Right hindlimb (tissue), 1 donor: ENCODE data around the gene SPAST.
"Not testable (repeated sequence)": the region's sequence is repeated elsewhere in the genome, so short reads cannot be mapped to it uniquely, and the experiment has no call there.

Experiments used
- DNase-seq: peaks from one replicate; pipeline ENCODE4 v3.0.0-alpha.2; 2018

Gene SPAST, protein sequence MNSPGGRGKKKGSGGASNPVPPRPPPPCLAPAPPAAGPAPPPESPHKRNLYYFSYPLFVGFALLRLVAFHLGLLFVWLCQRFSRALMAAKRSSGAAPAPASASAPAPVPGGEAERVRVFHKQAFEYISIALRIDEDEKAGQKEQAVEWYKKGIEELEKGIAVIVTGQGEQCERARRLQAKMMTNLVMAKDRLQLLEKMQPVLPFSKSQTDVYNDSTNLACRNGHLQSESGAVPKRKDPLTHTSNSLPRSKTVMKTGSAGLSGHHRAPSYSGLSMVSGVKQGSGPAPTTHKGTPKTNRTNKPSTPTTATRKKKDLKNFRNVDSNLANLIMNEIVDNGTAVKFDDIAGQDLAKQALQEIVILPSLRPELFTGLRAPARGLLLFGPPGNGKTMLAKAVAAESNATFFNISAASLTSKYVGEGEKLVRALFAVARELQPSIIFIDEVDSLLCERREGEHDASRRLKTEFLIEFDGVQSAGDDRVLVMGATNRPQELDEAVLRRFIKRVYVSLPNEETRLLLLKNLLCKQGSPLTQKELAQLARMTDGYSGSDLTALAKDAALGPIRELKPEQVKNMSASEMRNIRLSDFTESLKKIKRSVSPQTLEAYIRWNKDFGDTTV

DNA sequence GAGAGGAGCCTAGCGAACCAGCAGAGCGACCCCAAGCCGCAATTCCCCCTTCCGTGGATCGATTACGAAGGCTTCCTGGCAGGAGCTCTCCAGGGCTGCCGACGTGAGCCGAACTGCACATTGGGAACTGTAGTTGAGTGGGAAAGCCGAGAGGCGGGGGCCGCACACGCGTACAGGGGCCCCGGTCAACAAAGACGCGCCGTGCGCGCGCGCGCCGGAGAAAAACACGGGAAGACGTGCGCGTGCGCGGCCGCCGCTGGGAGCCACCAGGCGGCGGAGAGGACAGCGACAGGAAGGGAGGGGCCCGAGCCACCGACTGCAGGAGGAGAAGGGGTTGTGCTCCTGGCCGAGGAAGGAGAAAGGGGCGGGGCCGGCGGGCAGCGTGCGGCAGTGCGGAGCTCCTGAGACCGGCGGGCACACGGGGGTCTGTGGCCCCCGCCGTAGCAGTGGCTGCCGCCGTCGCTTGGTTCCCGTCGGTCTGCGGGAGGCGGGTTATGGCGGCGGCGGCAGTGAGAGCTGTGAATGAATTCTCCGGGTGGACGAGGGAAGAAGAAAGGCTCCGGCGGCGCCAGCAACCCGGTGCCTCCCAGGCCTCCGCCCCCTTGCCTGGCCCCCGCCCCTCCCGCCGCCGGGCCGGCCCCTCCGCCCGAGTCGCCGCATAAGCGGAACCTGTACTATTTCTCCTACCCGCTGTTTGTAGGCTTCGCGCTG lies at the start of gene SPAST:
Gene SPAST (plus strand): TSS at position 247 of the 711 bp plus-strand sequence. CDS start 276 bp downstream, at position 523.
- peak; percentile 99 for DNase-seq

DNA sequence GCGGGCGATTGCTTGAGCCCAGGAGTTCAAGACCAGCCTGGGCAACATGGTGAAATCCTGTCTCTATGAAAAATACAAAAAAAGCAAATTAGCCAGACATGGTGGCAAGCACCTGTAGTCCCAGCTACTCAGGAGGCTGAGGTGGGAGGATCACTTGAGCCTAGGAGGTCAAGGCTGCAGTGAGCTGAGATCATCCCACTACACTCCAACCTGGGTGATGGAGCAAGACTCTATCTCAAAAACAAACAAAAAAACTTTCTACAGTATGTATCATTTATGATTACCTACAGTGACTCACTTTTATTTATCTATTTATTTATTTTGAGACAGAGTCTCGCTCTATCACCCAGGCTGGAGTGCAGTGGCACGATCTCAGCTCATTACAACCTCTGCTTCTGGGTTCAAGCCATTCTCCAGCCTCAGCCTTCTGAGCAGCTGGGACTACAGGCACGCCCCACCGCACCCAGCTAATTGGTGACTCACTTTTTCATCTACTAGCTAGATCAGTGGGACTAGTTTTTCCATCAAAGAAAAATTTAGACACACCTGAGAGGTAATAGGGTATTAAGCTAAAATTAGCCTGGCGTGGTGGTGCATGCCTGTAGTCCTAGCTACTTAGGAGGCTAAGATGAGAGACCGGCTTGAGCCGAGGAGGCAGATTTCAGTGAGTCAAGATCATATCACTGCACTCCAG lies 44.4 kb upstream of the SPAST start:
- DNase-seq = not testable (repeated sequence)

DNA sequence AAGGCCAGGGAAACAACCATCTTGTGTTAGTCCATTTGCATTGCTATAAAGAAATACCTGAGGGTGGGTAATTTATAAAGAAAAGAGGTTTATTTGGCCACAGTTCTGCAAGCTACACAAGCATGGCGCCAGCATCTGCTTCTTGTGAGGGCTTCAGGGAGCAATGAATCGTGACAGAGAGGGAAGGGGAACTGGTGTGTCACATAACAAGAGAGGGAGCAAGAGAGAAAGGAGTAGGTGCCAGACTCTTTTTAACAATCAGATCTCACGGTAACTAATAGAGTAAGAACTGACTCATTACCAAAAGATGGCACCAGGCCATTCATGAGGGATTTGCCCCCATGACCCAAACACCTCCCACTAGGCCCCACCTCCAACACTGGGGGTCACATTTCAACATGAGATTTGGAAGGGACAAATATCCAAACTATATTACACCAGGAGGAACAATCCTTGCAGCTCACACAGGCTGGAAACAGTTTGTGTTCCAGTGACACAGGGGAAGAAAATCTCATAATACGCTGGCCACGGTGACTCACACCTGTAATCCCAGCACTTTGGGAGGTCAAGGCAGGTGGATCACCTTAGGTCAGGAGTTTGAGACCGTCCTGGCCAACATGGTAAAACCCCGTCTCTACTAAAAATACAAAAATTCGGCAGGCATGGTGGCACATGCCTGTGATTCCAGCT lies 29.0 kb upstream of the SPAST start:
- DNase-seq = not testable (repeated sequence)

DNA sequence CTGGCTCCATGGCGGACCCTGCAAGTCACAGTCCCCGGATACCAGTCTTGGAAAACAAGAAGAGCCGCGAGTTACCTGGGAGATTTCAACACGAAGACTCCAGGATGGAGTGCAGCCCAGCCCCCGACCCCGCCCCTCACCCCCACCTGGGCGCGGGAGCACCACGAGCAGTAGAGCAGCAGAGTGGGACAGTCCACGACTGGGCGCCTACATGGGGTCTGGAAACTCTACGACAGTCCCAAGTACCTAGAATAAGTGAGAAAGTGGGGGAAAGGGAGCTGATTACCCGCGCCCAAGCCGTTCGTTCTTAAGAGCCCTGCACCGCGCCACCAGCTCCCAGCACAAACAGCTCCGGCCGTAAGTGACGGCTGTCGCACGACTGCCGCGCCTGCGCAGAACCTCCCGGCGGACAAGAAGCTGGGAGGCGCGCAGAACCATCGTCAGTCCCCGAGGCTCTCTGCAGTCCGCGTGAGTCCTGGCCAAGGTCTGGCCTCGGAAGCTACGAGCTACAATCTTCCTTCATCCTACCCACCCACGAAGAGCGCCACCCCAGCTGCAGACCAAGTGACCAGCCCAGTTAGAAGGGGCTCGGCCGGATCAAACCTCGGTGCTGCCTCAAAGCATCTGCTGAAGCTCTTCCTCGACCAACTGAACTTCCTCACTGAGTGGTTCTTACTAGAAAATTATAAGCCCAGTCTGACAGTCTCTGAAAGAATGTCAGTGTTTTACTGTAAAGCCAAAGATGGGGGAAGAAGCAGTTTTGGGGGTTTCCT lies 23.7 kb upstream of the SPAST start, which contains the start of gene DPY30:
Gene DPY30 (minus strand): TSS at position 359 of the 773 bp plus-strand sequence. CDS start 349 bp downstream, at position 10.
- DNase-seq = peak; percentile 95

DNA sequence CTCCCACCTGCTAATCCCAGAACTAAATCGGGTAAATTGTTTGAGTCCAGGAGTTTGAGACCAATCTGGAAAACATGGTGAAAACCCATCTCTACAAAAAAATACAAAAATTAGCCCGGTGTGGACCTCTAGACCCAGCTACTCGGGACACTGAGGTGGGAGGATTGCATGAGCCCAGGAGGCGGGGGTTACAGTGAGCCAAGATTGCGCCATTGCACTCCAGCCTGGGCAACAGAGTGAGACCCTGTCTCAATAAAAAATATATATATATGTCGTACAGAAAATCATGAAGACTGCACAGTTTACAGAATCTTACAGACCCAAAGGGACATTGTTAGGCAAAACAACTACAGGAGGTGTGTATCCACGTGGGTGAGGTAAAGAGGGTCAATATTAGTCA lies 19.8 kb upstream of the SPAST start:
- no peak for DNase-seq

DNA sequence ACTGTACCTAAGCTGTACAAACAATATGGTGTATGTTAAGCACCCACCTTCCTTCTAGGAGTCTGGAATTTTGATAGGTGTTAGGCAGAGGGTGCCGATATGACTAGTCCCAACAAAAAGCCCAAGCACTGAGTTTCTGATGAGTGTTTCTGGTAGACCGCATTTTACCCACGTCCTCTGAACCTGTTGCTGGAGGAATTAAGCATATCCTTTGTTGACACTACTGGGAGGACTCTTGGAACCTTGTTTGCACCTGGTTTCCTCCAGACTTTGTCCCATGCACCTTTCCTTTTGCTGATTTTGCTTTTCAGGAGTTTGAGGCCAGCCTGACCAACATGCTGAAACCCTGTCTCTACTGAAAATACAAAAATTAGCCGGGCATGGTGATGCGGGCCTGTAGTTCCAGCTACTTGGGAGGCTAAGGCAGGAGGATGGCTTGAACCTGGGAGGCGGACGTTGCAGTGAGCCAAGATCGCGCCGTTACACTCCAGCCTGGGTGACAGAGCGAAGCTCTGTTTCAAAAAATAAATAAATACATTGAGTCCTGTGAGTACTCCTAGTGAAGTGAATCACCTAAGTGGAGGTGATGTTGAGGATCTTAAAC lies 11.4 kb upstream of the SPAST start:
- DNase-seq = no peak

DNA sequence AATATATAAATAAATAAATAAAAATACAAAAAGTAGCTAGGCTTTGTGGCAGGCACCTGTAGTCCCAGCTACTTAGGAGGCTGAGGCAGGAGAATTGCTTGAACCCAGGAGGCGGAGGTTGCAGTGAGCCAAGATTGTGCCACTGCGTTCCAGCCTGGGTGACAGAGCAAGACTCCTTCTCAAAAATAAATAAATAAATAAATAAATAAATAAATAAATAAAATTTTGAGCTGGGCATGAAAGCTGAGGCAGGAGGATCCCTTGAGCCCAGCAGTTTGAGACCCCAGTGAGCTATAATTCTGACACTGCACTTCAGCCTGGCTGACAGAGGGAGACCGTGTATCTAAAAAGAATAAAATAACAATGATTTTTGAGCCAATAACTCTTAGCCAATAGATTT lies 8.8 kb upstream of the SPAST start:
- DNase-seq = not testable (repeated sequence)

DNA sequence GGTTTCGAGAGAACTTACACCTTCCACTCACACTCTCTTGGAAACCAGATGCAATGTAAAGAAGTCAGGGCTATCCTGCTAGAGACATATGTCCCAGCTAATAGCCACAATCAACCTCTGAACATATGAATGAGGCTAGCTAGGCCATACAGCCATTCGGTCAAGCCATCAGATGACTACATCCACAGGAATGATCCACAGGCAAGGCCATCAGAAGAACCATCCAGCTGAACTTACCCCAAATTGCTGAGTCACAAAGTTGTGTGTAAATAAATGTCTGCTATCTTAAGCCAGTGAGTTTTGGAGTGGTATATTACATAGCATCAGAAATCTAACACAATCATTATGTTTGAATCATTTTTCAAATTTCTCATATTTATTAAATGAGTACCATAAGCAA lies 5.2 kb upstream of the SPAST start:
- no peak for DNase-seq

DNA sequence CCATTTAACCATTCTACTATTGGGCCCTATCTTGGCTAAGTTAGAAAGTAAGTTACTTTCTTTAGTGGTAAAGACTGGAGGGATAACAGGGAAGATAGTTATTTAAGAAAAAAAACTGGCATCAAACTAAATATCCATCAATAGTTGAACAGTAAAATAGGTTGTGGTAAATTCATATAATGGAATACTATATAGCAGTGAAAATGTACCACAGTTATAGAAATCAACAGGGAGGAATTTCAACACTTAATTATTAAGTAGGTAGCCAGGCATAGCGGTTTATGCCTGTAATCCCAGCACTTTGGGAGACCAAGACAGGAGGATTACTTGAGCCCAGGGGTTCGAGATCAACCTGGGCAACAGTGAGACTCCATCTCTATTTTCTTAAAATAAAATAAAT lies 3.1 kb upstream of the SPAST start:
- DNase-seq = no peak

DNA sequence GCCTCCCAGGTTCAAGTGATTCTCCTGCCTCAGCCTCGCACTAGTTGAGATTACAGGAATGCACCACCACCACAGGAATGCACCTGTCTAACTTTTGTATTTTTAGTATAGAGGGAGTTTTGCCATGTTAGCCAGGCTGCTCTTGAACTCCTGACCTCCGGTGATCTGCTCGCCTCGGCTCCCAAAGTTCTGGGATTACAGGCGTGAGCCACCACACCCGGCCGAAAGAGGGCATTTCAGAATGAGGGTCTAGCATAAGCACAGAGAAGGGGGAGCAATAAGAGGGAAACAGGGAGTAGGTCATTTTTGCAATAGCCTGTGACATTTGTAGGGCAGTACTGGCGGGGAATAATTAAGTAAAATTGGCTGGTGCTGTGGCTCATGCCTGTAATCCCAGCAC lies 1.9 kb upstream of the SPAST start:
- no peak for DNase-seq

DNA sequence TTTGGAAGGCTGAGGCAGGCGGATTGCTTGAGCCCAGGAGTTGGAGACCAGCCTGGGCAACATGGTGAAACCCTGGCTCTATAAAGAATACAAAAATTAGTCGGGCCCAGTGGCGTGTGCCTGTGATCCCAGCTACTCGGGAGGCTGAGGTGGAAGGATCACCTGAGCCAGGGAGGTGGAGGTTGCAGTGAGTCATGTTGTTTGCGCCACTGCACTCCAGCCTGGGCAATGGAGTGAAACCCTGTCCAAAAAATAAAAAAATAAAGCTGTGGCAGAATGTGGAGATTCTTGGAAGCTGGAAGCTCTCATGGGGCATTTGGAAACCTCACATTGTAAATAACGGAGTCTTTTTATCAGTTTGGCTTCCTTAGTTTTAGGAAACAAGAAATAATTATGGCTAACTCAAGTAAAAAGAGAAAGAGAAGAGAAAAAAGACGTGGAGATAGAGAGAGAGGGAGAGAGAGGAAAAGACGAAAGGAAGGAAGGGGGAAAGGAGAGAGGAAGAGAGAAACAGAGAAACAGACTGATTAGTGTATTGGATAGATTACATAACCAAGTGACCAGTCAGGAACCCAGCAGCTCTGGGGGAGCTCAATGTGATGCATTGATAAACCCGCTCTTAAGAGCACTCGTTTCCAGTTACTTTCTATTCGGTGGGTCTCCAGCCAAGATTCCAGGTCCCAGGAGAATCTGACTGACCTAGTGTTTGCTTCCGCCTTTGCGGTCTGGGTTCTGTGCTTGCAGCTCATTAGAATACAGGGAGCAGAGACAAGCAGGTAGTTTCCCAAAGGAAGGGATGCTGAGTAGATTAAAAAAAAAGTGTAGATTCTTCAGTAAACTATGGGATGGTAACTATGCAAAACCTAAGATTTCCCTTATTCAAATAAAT lies 1.1 kb upstream of the SPAST start:
- peak; percentile 67 for DNase-seq

DNA sequence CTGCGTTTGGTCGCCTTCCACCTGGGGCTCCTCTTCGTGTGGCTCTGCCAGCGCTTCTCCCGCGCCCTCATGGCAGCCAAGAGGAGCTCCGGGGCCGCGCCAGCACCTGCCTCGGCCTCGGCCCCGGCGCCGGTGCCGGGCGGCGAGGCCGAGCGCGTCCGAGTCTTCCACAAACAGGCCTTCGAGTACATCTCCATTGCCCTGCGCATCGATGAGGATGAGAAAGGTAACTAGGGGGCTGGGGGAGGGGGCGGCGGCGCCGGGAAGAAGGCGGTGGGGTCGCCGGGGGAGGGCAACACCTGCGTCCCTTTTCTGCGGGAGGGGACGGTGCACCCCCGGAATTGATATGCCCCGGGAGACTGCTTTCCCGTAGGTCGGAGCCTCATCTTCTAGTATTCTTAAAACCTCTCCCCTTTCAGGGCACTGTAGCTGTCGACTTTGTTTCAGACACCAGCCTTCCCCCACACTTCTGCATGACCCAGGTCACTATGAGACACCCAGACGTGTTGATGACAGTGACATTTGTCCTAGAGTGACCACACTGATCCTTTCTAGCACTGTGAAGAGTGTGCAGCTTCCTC lies 755 bp downstream of the SPAST start:
- no peak for DNase-seq

DNA sequence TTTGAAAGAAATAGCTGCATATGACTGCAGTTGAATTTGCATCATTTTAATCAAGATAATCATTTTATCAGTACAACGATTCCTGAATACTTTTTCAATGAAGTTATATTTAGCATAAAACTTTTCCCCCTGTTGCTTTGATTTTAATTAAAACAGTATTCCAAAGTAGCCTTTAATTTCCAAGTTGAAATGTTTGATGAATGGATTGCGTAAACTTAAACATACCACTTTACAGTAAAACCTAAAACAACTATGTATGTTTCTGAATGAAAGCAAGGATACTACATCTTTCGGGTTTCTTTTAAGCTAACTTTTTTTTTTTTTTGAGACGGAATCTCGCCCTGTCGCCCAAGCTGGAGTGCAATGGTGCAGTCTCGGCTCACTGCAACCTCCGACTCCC lies 1.4 kb downstream of the SPAST start:
- DNase-seq = no peak

DNA sequence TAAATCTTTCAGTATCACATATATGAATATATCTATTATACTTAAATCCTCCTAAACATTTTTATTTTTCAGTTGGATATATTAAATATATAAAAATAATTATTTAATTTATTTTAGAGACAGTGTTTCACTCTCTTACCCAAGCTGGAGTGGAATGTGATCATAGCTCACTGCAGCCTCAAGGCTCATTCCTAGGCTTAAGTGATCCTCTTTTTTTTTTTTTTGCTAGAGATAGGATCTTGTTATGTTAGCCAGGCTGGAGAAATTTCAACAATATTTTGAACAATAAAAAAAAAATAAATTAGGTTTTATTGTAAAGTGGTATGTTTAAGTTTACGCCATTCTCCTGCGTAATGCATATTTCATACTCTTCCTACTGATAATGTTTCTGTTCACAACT lies 4.2 kb downstream of the SPAST start:
- no peak for DNase-seq

DNA sequence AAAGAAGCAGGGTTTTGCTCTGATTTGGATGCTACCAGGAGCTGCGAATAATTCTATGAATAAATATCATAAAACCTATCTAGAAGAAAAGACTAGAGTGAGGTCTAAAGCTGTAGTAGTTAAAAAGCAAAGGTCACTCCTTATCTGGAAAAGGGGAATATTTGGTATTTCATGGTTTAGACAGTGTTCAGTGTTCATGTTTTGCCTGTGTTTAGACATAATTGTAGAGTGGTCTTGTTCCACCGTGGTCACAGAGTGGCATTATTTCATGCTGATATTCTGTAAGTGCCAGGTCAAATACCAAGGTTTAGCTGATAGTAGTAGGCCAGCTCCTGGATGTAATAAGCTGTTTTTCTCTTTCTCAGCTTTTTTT lies 10.8 kb downstream of the SPAST start:
- DNase-seq = no peak

DNA sequence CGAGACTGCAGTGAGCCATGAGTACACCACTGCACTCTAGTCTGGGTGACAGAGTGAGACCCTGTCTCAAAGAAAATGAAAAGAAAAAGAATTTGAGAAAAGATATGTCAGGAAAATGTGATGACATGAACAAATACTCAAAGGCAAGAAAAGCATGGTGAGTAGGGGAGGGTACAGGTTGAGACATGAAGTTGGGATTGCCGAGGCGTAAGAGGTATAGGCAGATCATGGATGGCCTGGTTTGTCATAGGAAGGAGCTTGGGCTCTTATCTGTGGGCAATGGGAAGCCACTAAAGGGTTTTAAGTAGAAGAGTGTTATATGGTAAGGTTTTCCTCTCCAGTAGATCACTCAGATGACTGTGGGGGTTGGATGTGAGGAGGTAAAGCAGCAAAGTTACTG lies 32.3 kb downstream of the SPAST start:
- DNase-seq = no peak

DNA sequence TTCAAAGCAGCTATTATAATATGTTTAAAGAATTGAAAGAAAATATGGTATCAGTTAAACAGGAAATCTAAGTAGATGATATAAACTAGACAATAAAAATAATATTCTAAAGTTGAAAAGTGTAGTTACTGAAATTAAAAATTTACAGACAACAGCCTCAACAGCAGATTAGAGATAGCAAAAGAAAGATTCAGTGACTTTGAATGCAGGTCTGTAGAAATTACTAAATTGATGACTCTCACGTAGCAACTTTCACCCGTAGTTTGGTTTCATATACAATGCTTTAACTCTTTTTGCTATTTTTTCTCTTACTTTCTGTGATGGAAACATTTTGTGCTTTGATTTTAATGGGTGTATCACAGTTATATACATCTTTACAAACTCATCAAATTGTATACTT lies 44.8 kb downstream of the SPAST start:
- DNase-seq = no peak

DNA sequence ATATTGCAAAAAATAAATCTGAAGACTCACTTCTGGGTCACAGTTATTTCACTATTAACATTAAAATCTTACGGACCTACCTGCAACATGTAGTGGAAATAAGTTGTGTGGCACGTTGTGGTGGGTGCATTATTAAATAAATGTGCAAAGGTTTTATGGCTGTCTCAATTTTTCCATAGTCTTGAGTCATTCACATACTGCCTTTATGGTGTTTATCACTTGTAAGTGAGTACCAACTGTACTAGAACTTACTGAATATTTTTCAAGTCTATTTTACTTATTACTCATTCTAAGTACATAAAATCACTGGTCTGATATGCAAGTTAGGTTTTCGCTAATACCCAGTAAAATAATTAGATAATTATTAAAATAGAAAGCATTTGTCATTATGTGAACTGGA lies 54.7 kb downstream of the SPAST start:
- DNase-seq = no peak

DNA sequence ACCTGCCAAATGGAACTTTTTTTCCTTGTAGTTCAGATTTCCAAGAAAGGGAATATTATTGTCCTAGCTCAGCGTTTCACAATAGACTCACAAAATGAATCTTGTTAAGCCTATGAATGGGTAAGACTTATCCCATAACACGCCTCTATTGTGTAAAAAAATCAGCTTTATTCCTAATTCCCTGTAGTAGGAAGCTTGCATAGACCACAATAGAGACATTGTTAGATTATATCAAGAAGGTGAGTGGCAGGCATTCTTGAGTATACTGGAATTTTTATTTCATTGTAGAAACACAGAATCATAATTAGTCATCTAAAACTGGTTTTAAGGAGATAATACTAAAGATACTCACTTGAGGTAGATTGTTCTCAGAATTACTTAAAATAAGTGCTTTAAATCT lies 55.8 kb downstream of the SPAST start:
- DNase-seq = no peak

DNA sequence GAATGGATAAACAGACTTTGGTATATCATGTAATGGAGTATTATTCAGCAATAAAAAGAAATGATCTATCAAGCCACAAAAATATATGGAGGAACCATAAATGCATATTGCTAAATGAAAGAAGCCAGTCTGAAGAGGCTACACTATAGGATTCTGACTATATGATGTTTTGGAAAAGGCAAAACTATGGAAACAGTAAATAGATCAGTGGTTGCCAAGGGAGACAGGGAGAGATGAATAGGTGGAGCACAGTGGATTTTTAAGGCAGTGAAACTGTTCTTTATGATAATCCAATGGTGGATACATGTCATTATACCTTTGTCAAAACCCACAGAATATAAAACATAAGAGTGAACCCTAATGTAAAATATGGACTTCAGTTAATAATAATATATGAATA lies 61.3 kb downstream of the SPAST start:
- no peak for DNase-seq
